Body of pancreas (tissue), 4 donors: ENCODE data around the gene MOGAT3. TPM values are rescaled to one million over a fixed set of nuclear protein-coding genes. Genes with fewer than 3 reads are reported as not detected.
"Not testable (repeated sequence)": the region's sequence is repeated elsewhere in the genome, so short reads cannot be mapped to it uniquely, and the experiment has no call there.

Experiments
- ATAC-seq: fragments of 150-250 bp; one replicate; pipeline ENCODE4 v1.9.1; 2016
- DNase-seq, 4 donors: peaks; one replicate each; pipeline ENCODE4 v3.0.0-alpha.2; 2019
- H3K27ac ChIP-seq, 4 donors: fragments of 200-600 bp; sonication (generic); 1 replicate in 3 of 4; 2 replicates in 1 of 4; pipeline versions ENCODE4 v1.5.1 to v1.6.1; 2016 to 2019; ENCODE audit warnings: mild to moderate bottlenecking in 1 of 4, mixed read lengths in 1 of 4, moderate library complexity in 1 of 4
- H3K27me3 ChIP-seq, 2 donors: fragments of 200-600 bp; sonication (generic); one replicate each; pipeline ENCODE4 v1.6.0; 2016; ENCODE audit warnings: mild to moderate bottlenecking in 1 of 2
- H3K36me3 ChIP-seq, 2 donors: fragments of 200-600 bp; sonication (generic); replicated peaks in 1 of 2; 2 replicates each; pipeline ENCODE4 v1.5.1; 2016; ENCODE audit warnings: low read depth in 2 of 2; ENCODE audit not compliant: insufficient read depth in 1 of 2
- H3K4me1 ChIP-seq: fragments of 200-600 bp; sonication (generic); one replicate; pipeline ENCODE4 v1.6.0; 2016
- H3K4me3 ChIP-seq, 2 donors: fragments of 200-600 bp; sonication (generic); 1 replicate in 1 of 2; 2 replicates in 1 of 2; pipeline ENCODE4 v1.5.1; 2016 to 2019
- H3K9me3 ChIP-seq, 3 donors: fragments of 200-600 bp; sonication (generic); 1 replicate in 2 of 3; 2 replicates in 1 of 3; pipeline ENCODE4 v1.5.1; 2016
- CTCF ChIP-seq, 7 experiments: fragments of 450-650 bp in 4 of 7; fragments of 200-600 bp in 3 of 7; sonication (generic) in 3 of 7; IDR thresholded peaks; one replicate each; pipeline ENCODE4 v1.5.1; 2016 to 2019; ENCODE audit warnings: antibody characterized with exemption in 7 of 7
- POLR2A ChIP-seq, 3 donors: fragments of 450-650 bp; IDR thresholded peaks; one replicate each; pipeline ENCODE4 v1.6.1; 2016; ENCODE audit warnings: antibody characterized with exemption in 3 of 3, mild to moderate bottlenecking in 2 of 3
- WGBS, 2 donors: methylation state at CpG; one replicate each; pipeline ENCODE4 v1.1.5; 2017; 5-methylcytosine and 5-hydroxymethylcytosine counted together
- intact Hi-C: fragments of 100-400 bp; cut with DNase I; formaldehyde crosslinking; loops from one replicate; pipeline ENCODE4 v1.15.1; 2023
- total RNA-seq, 2 donors: library from RNA; depleted of rRNA; stranded (reverse); fragments of >200 nt; gene quantifications; one replicate each; pipeline ENCODE4 v1.1.0, GENCODE V29; 2016

MOGAT3 gene
- total RNA-seq, 2 donors from 2014 or later = not detected

GRCh38 chr7:101202603-101202918, 1.7 kb upstream of the MOGAT3 start:
- no peak overlapping the region for H3K27ac ChIP-seq
- H3K4me1 ChIP-seq = peaks cover 10% of the 10 kb centered on the region
- DNase-seq (no peak), ATAC-seq (no peak)
- peaks cover 0 to 16% of the 10 kb centered on the region in 2 donors for H3K27me3 ChIP-seq
- H3K4me3 ChIP-seq = no peak overlapping the region
- H3K36me3 ChIP-seq = no peaks in the 10 kb centered on the region
- 83 to 97% methylated on average over 3 to 5 of the region's 5 CpGs for WGBS, 2 donors
- no peaks in the 10 kb centered on the region for H3K9me3 ChIP-seq
- intact Hi-C loops = no loop called here
- TF ChIP-seq POLR2A (IDR thresholded peaks at IDR 0.05) (no peak), CTCF (IDR thresholded peaks at IDR 0.05) (no peak)

GRCh38 chr7:101201695-101202602, 1.1 kb upstream of the MOGAT3 start:
- Histone ChIP-seq H3K4me1 (peaks cover 10% of the 10 kb centered on the region), H3K27me3 (peaks cover 0 to 16% of the 10 kb centered on the region in 2 donors), H3K36me3 (no peaks in the 10 kb centered on the region), H3K27ac (no peak overlapping the region), H3K9me3 (no peaks in the 10 kb centered on the region), H3K4me3 (no peak overlapping the region)
- intact Hi-C loops = no loop called here
- 0 to 11% methylated on average over 9 to 73 of the region's 75 CpGs for WGBS, 2 donors
- ATAC-seq = peak; percentile 31
- TF ChIP-seq CTCF (IDR thresholded peaks at IDR 0.05) = no peak
- TF ChIP-seq POLR2A (IDR thresholded peaks at IDR 0.05) = no peak
- peak in 2 of 4 donors; percentile 32 to 41 for DNase-seq

- intact Hi-C loops = no loop called here
- 58 to 80% methylated on average over 2 of the region's 2 CpGs for WGBS, 2 donors
- Histone ChIP-seq H3K36me3 (no peaks in the 10 kb centered on the region), H3K27ac (no peak overlapping the region), H3K27me3 (peaks cover 0 to 16% of the 10 kb centered on the region in 2 donors), H3K4me3 (no peak overlapping the region), H3K9me3 (no peaks in the 10 kb centered on the region), H3K4me1 (peaks cover 10% of the 10 kb centered on the region)
- TF ChIP-seq CTCF (IDR thresholded peaks at IDR 0.05) = no peak
- no peak for DNase-seq
- no peak for ATAC-seq
Observed at GRCh38 chr7:101200504-101200861, 353 bp downstream of the MOGAT3 start.

GRCh38 chr7:101199522-101199921, 1.3 kb downstream of the MOGAT3 start:
- H3K4me1 ChIP-seq = not testable (repeated sequence)

GRCh38 chr7:101198476-101198875, 2.4 kb downstream of the MOGAT3 start:
- WGBS, 2 donors = 71% methylated on average over 14 of the region's 14 CpGs; no CpG with 5 or more reads in 1 of the 2 donors
- intact Hi-C loops = no loop called here
- H3K27me3 ChIP-seq = peaks cover 0 to 16% of the 10 kb centered on the region in 2 donors

More at GRCh38 chr7:101199522-101199921, 1.3 kb downstream of the MOGAT3 start:
- H3K27ac ChIP-seq, H3K36me3 ChIP-seq, H3K4me3 ChIP-seq, intact Hi-C loops, H3K9me3 ChIP-seq, DNase-seq, ATAC-seq: not testable (repeated sequence)
- H3K27me3 ChIP-seq = peaks cover 0 to 16% of the 10 kb centered on the region in 2 donors
- WGBS, 2 donors = 89 to 93% methylated on average over 3 to 10 of the region's 10 CpGs

More at GRCh38 chr7:101198476-101198875, 2.4 kb downstream of the MOGAT3 start:
- TF ChIP-seq CTCF (IDR thresholded peaks at IDR 0.05) (no peak), POLR2A (IDR thresholded peaks at IDR 0.05) (no peak)
- no peak for ATAC-seq
- DNase-seq = no peak
- Histone ChIP-seq H3K36me3 (no peaks in the 10 kb centered on the region), H3K4me3 (no peak overlapping the region), H3K9me3 (no peaks in the 10 kb centered on the region), H3K4me1 (peaks cover 10% of the 10 kb centered on the region), H3K27ac (no peak overlapping the region)
